AG04449 (cell line): ENCODE measurements around the gene PILRA.

Experiments
- CTCF ChIA-PET: fragments of 350-600 bp; formaldehyde crosslinking; extraction: SDS; loops from one replicate; lab custom pipeline; 2021; ENCODE audit warnings: antibody characterized with exemption; lab: Yijun Ruan, JAX
- POLR2A ChIA-PET: fragments of 400-600, 350-600 bp; formaldehyde crosslinking; extraction: SDS; loops from one replicate; lab custom pipeline; 2020; ENCODE audit warnings: antibody characterized with exemption, inconsistent platforms; lab: Yijun Ruan, JAX
- DNase-seq: peaks from one replicate; pipeline ENCODE4 v3.0.0-alpha.2; 2010; ENCODE audit warnings: low read depth, low spot score
- H3K4me3 ChIP-seq: 2 replicates; pipeline ENCODE4 v1.5.1; 2011; ENCODE audit warnings: low read depth, mild to moderate bottlenecking, control low read depth, low read length
- TF ChIP-seq, protein P1 (sequence below): IDR thresholded peaks from one replicate; pipeline ENCODE4 v1.5.1; 2011; ENCODE audit warnings: mild to moderate bottlenecking, moderate library complexity, low read length, control low read depth, inconsistent platforms; ENCODE audit not compliant: insufficient read depth; ENCODE audit errors: missing control alignments

Gene PILRA

DNA sequence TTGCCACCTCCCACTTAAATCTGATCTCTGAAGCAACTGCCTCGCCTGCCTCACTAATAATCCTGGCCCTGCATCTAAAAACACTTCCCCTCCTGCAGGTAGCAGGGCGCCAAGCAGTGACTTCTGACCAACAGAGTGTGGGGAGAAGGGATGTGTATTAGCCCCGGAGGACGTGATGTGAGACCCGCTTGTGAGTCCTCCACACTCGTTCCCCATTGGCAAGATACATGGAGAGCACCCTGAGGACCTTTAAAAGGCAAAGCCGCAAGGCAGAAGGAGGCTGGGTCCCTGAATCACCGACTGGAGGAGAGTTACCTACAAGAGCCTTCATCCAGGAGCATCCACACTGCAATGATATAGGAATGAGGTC lies 6.1 kb upstream of the PILRA start:
- TF ChIP-seq, protein P1, sequence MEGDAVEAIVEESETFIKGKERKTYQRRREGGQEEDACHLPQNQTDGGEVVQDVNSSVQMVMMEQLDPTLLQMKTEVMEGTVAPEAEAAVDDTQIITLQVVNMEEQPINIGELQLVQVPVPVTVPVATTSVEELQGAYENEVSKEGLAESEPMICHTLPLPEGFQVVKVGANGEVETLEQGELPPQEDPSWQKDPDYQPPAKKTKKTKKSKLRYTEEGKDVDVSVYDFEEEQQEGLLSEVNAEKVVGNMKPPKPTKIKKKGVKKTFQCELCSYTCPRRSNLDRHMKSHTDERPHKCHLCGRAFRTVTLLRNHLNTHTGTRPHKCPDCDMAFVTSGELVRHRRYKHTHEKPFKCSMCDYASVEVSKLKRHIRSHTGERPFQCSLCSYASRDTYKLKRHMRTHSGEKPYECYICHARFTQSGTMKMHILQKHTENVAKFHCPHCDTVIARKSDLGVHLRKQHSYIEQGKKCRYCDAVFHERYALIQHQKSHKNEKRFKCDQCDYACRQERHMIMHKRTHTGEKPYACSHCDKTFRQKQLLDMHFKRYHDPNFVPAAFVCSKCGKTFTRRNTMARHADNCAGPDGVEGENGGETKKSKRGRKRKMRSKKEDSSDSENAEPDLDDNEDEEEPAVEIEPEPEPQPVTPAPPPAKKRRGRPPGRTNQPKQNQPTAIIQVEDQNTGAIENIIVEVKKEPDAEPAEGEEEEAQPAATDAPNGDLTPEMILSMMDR, result no peak
- POLR2A ChIA-PET, result no interaction called here
- no peak overlapping the region for H3K4me3 ChIP-seq
- DNase-seq, result no peak
- CTCF ChIA-PET, result interaction anchor here (1.3 kb wide), 1 partner anchor 40 kb away, joined by 3 read pairs; no protein-coding TSS in a partner anchor

DNA sequence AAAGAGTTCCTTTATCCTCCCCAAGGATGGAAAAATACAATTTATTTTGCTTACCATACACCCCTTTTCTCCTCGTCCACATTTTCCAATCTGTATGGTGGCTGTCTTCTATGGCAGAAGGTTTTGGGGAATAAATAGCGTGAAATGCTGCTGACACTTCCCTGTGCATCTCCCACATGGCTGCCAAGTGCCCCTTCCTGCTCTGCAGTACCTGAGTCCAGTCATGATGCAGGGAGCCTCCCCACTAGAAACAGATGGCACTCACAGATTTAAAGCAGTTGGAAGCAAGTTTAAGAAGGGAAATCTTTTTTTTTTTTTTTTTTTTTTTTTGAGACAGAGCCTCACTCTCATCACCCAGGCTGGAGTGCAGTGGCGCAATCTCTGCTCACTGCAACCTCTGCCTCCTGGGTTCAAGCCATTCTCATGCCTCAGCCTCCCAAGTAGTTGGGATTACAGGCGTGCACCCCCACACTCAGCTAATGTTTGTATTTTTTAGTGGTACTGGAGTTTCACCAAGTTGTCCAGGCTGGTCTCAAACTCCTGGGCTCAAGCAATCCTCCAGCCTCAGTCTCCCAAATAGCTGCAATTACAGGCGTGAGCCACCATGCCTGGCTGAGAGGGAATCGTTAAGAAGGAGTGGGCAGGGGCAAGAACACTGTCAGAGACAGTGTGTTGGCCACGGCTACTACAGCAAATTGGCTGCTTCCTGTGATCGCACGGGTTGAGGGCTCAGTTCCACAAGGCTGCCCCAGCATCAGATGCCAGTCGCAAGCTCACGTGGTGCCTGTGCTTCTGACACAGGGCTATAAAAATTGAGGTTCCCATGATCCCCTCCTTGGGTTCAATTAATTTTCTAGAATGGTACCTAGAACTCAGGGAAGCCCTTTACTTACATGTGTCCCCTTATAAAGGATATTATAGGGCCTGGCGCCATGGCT lies 5.3 kb upstream of the PILRA start:
- TF ChIP-seq, protein P1, result no peak
- H3K4me3 ChIP-seq, result no peak overlapping the region
- no peak for DNase-seq
- ChIA-PET CTCF (interaction anchor here (1.3 kb wide), 1 partner anchor 20 kb away, joined by 3 read pairs; no protein-coding TSS in a partner anchor), POLR2A (no interaction called here)

DNA sequence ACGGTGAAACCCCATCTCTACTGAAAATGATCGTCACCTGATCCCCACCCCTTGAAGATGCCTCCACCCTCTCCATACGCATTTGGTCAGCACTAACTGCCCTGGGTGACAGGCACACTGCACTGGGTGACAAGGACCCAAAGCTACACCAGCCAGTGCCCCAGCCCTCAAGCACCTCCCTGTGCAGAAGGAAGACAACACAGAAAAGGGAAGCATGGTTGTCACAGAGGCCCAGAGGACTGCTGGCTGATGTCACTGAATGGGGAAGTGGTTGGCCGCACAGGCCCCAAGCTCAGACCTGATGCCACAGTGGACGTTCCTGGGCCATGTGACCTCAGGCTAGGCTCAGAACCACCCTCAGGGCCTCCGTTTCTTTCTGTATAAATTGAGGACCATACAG lies 4.2 kb upstream of the PILRA start:
- H3K4me3 ChIP-seq, result no peak overlapping the region
- ChIA-PET CTCF (interaction anchor here (0.6 to 1.3 kb wide), 3 partner anchors 22 to 32 kb away, joined by 3 to 5 read pairs (median 3); no protein-coding TSS in a partner anchor), POLR2A (interaction anchor here (1.1 kb wide), 1 partner anchor 59 kb away, joined by 3 read pairs; the partner anchor contains the start of gene ZCWPW1)
- DNase-seq, result no peak
- TF ChIP-seq, protein P1, result no peak

DNA sequence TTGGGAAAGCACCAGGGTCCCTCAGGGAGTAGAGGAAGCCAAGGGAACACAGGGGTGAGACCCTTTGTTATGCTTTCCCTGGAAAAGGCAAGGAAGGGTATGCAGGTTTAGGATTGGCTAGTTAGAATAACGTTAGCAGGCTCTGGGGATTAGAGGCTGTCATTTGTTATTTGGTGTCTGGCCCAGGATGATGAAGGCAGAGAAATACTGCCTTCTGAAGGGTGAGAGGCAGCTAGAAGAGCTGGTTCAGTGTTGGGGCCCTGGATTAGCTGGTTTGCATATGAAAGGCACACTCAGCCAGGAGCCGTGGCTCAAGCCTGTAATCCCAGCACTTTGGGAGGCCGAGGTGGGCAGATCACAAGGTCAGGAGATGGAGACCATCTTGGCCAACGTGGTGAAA lies 3.0 kb upstream of the PILRA start:
- H3K4me3 ChIP-seq, result no peak overlapping the region
- CTCF ChIA-PET, result no interaction called here
- DNase-seq, result no peak
- TF ChIP-seq, protein P1, result no peak
- POLR2A ChIA-PET, result interaction anchor here (0.7 kb wide), 1 partner anchor 21 kb away, joined by 4 read pairs; no protein-coding TSS in a partner anchor

DNA sequence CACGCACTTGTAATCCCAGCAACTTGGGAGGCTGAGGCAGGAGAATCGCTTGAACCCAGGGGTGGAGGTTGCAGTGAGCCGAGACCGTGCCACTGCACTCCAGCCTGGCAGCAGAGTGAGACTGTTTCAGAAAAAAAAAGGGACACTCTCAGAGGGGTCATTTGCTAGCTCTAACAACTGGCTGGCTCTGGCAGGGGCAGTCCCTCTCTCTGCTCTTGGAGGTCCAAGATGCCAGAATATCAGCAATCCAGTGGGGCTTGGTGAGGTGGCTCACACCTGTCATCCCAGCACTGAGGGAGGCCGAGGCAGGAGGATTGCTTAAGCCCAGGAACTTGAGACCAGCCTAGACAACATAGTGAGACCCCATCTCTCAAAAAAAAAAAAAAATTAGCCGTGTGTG lies 2.5 kb upstream of the PILRA start:
- POLR2A ChIA-PET, result interaction anchor here (0.7 kb wide), 1 partner anchor 20 kb away, joined by 4 read pairs; no protein-coding TSS in a partner anchor
- TF ChIP-seq, protein P1, result no peak

DNA sequence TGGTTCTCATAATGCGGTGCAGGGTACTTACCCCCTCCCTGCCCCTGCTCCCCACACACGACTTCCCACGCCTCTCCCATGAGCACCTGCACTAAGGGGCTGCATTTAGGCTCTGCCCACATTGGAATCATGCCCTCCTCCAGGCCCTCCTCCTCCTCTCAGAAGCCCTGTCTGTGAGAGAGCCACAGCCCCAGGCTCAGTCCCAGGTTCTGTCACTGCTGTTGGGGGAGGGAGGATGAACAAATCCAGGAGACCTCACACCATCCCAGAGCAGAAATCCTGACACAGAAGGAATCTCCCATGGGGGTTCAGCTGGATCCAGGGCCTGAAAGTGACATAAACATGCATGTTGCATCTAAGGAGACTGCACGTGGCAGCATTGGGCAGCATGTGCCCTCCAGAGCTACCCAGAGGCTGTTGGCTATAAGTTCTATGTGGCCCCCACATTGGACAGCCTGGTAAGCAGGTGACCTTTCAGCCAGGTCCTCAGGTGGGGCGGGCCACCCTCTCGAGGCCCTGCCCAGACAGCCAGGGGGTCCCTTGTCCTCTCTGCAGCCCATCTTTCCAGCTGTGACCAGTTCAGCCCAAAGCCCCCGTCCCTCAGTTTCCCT lies 1.6 kb upstream of the PILRA start:
- H3K4me3 ChIP-seq, result no peak overlapping the region
- POLR2A ChIA-PET, result no interaction called here
- TF ChIP-seq, protein P1, result no peak
- DNase-seq, result no peak
- CTCF ChIA-PET, result no interaction called here

More for the DNA sequence above, 2.5 kb upstream of the PILRA start:
- CTCF ChIA-PET, result no interaction called here
- H3K4me3 ChIP-seq, result no peak overlapping the region
- no peak for DNase-seq
